Breast epithelium (tissue), 4 donors: Measurements from ENCODE around the gene OGDHL. TPM values are rescaled to one million over a fixed set of nuclear protein-coding genes. Genes with fewer than 3 reads are reported as not detected.

Experiments used
- DNase-seq, 2 donors: peaks; one replicate each; pipeline ENCODE4 v3.0.0-alpha.2; 2019; ENCODE audit warnings: low spot score in 2 of 2
- H3K27ac ChIP-seq, 2 donors: fragments of 200-600 bp; sonication (generic) in 1 of 2; one replicate each; pipeline ENCODE4 v1.5.1; 2016 to 2019; ENCODE audit warnings: mild to moderate bottlenecking in 1 of 2
- H3K27me3 ChIP-seq, 2 donors: fragments of 200-600 bp; sonication (generic) in 1 of 2; one replicate each; pipeline versions ENCODE4 v1.5.1 to v1.6.0; 2017 to 2019; ENCODE audit warnings: control low read depth in 1 of 2, mild to moderate bottlenecking in 1 of 2
- H3K36me3 ChIP-seq: fragments of 200-600 bp; one replicate; pipeline ENCODE4 v1.5.1; 2019
- H3K4me1 ChIP-seq, 2 donors: fragments of 200-600 bp; sonication (generic); one replicate each; pipeline ENCODE4 v1.5.1; 2016 to 2019; ENCODE audit warnings: control low read depth in 1 of 2
- H3K4me3 ChIP-seq, 3 donors: fragments of 200-600 bp; sonication (generic); 1 replicate in 2 of 3; 2 replicates in 1 of 3; pipeline ENCODE4 v1.5.1; 2016 to 2019; ENCODE audit warnings: mild to moderate bottlenecking in 3 of 3, moderate library complexity in 2 of 3
- H3K9me3 ChIP-seq, 2 donors: fragments of 200-600 bp; sonication (generic) in 1 of 2; one replicate each; pipeline ENCODE4 v1.5.1; 2016 to 2019; ENCODE audit warnings: control low read depth in 1 of 2
- CTCF ChIP-seq, 3 donors: fragments of 450-650 bp; IDR thresholded peaks; one replicate each; pipeline ENCODE4 v1.5.1; 2016 to 2017; ENCODE audit warnings: antibody characterized with exemption in 3 of 3, mild to moderate bottlenecking in 3 of 3, moderate library complexity in 3 of 3
- POLR2A ChIP-seq: fragments of 450-650 bp; IDR thresholded peaks from one replicate; pipeline ENCODE4 v1.6.1; 2016; ENCODE audit warnings: antibody characterized with exemption, mild to moderate bottlenecking, moderate library complexity
- POLR2AphosphoS5 ChIP-seq, 3 donors: sonication (generic); formaldehyde crosslinking; IDR thresholded peaks; one replicate each; pipeline ENCODE4 v1.6.1; 2017; ENCODE audit warnings: antibody characterized with exemption in 3 of 3
- intact Hi-C: fragments of 100-400 bp; cut with DNase I; formaldehyde crosslinking; loops from one replicate; pipeline ENCODE4 v1.15.1; 2023; ENCODE audit warnings: low total_unique reads
- total RNA-seq, 3 donors: library from RNA; depleted of rRNA; stranded (reverse); fragments of >200 nt; gene quantifications; one replicate each; pipeline ENCODE4 v1.1.0, GENCODE V29; 2016

The OGDHL gene
- not detected for total RNA-seq

GRCh38 chr10:49761789-49762565 is at the start of gene OGDHL:
Gene OGDHL (minus strand): TSS chr10:49762323. CDS start chr10:49758592, 3,731 bp downstream.
- Histone ChIP-seq H3K4me1 (peaks cover 0 to 3% of the 10 kb centered on the region in 2 donors), H3K4me3 (peak within 1 kb of the TSS; percentile 36 to 68 (median 55)), H3K36me3 (no peaks in the 10 kb centered on the region), H3K27me3 (peaks cover 0 to 31% of the 10 kb centered on the region in 2 donors), H3K9me3 (peaks cover 0 to 6% of the 10 kb centered on the region in 2 donors), H3K27ac (no peak within 1 kb of the TSS)
- intact Hi-C loops = no loop called here
- no peak for DNase-seq
- TF ChIP-seq POLR2A (no peak), POLR2AphosphoS5 (IDR thresholded peaks at IDR 0.05) (no peak), CTCF (IDR thresholded peaks at IDR 0.05) (no peak)

GRCh38 chr10:49803988-49804387 is 41.9 kb upstream of the OGDHL start:
- Histone ChIP-seq H3K27ac (no peak overlapping the region), H3K36me3 (no peaks in the 10 kb centered on the region), H3K4me3 (no peak overlapping the region), H3K27me3 (no peaks in the 10 kb centered on the region), H3K4me1 (no peaks in the 10 kb centered on the region), H3K9me3 (peaks cover 0 to 15% of the 10 kb centered on the region in 2 donors)
- intact Hi-C loops = loop anchor here (5.0 kb wide), 1 partner anchor 587 kb away; no protein-coding TSS in a partner anchor
- no peak for DNase-seq
- TF ChIP-seq POLR2A = no peak
- TF ChIP-seq CTCF (IDR thresholded peaks at IDR 0.05) = no peak
- no peak for TF ChIP-seq POLR2AphosphoS5 (IDR thresholded peaks at IDR 0.05)

- Histone ChIP-seq H3K27ac (no peak overlapping the region), H3K4me3 (no peak overlapping the region), H3K9me3 (no peaks in the 10 kb centered on the region), H3K4me1 (no peaks in the 10 kb centered on the region), H3K27me3 (no peaks in the 10 kb centered on the region), H3K36me3 (no peaks in the 10 kb centered on the region)
- intact Hi-C loops = loop anchor here (10.0 kb wide), 1 partner anchor 647 kb away; no protein-coding TSS in a partner anchor
- no peak for TF ChIP-seq POLR2AphosphoS5 (IDR thresholded peaks at IDR 0.05)
- TF ChIP-seq POLR2A = no peak
- no peak for TF ChIP-seq CTCF (IDR thresholded peaks at IDR 0.05)
- no peak for DNase-seq
Measured at GRCh38 chr10:49798275-49798674, 36.2 kb upstream of the OGDHL start.

- H3K27me3 ChIP-seq = no peaks in the 10 kb centered on the region
- TF ChIP-seq POLR2A = no peak
- no peak for TF ChIP-seq CTCF (IDR thresholded peaks at IDR 0.05)
- TF ChIP-seq POLR2AphosphoS5 (IDR thresholded peaks at IDR 0.05) = no peak
- H3K9me3 ChIP-seq = no peaks in the 10 kb centered on the region
- no peaks in the 10 kb centered on the region for H3K4me1 ChIP-seq
- intact Hi-C loops = loop anchor here (10.0 kb wide), 1 partner anchor 654 kb away; no protein-coding TSS in a partner anchor
- no peak overlapping the region for H3K27ac ChIP-seq
- no peak overlapping the region for H3K4me3 ChIP-seq
- no peaks in the 10 kb centered on the region for H3K36me3 ChIP-seq
- no peak for DNase-seq
Measured at GRCh38 chr10:49791100-49791499, 29.0 kb upstream of the OGDHL start.

- peaks cover 0 to 2% of the 10 kb centered on the region in 2 donors for H3K27me3 ChIP-seq
- no peaks in the 10 kb centered on the region for H3K4me1 ChIP-seq
- TF ChIP-seq POLR2A = no peak
- no peak for TF ChIP-seq POLR2AphosphoS5 (IDR thresholded peaks at IDR 0.05)
- no peak for TF ChIP-seq CTCF (IDR thresholded peaks at IDR 0.05)
- no peaks in the 10 kb centered on the region for H3K36me3 ChIP-seq
- no peak overlapping the region for H3K27ac ChIP-seq
- no peaks in the 10 kb centered on the region for H3K9me3 ChIP-seq
- H3K4me3 ChIP-seq = no peak overlapping the region
- intact Hi-C loops = no loop called here
- DNase-seq = no peak
Measured at GRCh38 chr10:49784681-49785080, 22.6 kb upstream of the OGDHL start.
